ENCODE measurements around the gene GAB3.
"Not testable (repeated sequence)": the region's sequence is repeated elsewhere in the genome, so short reads cannot be mapped to it uniquely, and the experiment has no call there.

The GAB3 gene

DNA sequence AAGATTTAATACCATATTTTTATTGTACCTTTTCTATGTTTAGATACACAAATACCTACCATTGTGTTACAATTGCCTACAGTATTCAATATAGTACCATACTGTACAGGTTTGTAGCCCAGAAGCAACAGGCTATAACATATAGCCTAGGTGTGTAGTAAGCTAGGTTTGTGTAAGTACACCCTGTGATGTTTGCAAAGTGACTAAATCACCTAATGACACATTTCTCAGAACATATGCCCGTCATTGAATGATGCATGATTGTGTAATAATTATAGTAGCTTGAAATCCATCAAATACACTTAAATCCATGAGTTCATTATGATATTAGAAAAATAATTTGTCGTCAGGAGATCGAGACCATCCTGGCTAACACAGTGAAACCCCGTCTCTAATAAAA is 30.8 kb downstream of the GAB3 start:
- no peak for DNase-seq (ENCODE audit: low read depth)

GRCh38 chrX:154719132-154719675 is 31.7 kb downstream of the GAB3 start:
- no peak for DNase-seq (ENCODE audit: low read depth)

- DNase-seq (ENCODE audit: low read depth): no peak
Observed at GRCh38 chrX:154718616-154719015, 32.3 kb downstream of the GAB3 start.

GRCh38 chrX:154717824-154718223 is 33.1 kb downstream of the GAB3 start:
- peak; percentile 53 for DNase-seq (ENCODE audit: low read depth)

DNA sequence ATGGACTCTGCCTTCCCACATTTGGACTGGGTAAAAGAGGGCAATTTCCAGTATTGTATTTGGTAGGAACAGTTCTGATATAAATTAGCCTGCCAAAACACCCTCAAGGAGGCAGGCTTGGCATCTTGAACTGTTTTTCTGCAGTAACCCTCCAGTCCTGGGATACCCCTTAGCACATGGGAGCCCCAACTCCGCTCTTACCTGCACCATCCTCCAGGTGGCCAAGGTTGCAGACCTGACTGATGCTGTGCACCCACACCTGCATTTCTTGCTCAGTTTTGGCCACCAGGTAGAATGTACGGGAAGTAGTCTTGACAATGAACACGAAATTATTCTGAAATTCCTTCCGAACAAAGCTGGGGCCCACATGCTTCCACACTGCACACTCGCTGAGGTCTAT is 35.1 kb downstream of the GAB3 start:
- DNase-seq (ENCODE audit: low read depth): no peak

DNA sequence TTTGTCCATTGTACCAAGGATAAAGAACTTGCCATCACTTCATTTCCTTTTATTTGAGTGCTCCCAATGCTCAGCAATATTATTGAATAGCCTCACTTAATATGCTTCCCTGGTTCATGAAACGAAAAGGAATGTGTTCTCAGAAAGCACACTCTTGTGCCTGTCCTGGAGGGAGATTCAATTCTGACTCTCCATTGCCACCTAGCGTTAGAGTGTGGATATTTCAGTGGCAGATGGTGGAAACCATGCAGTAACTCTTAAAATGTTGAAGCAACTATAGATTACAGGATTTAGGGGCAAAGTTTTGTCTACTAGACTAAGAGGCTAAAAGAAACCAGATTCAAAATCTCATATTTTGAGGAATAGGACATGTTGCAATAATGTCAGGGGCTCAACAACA is 36.0 kb downstream of the GAB3 start:
- DNase-seq (ENCODE audit: low read depth): no peak

- DNase-seq (ENCODE audit: low read depth): no peak
Observed at GRCh38 chrX:154712781-154713740, 37.8 kb downstream of the GAB3 start.

DNA sequence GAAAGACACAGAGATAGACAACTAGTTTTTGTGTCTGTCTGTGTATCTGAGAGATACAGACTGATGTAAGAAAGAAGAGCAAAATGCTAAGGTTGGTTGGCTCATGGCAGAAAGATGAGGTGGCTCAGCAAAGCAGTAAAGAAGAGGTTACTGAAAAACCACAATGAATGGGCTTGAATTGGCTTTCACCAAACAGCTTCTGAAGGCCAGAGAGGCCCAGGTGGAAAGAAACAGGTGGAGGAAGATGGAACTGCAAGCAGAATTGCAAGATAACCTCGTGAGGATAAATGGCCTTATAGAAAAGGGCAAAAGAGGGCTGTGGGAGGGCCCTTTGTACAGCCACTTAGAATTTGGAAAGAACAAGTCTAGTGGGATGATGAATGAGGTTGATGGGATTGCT is 39.6 kb downstream of the GAB3 start:
- DNase-seq (ENCODE audit: low read depth): no peak

DNA sequence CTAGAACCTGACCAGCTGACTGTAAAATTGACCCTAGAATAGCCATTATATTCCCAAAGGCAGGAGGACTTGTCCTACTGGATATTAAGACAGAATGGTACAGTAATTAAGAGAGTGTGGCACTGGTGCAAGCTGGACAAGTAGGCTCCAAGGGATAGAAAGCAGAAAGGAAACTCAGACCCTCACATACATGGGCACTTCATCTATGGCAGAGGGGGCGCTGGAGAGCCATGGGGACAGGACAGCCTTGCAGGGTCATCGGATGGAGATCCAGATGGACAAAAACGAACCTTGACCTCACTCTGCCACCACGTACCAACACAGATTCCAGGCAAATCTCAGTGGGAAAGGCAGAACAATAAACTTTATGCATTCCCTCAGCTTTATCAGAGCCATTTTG is 40.6 kb downstream of the GAB3 start:
- no peak for DNase-seq (ENCODE audit: low read depth)

DNA sequence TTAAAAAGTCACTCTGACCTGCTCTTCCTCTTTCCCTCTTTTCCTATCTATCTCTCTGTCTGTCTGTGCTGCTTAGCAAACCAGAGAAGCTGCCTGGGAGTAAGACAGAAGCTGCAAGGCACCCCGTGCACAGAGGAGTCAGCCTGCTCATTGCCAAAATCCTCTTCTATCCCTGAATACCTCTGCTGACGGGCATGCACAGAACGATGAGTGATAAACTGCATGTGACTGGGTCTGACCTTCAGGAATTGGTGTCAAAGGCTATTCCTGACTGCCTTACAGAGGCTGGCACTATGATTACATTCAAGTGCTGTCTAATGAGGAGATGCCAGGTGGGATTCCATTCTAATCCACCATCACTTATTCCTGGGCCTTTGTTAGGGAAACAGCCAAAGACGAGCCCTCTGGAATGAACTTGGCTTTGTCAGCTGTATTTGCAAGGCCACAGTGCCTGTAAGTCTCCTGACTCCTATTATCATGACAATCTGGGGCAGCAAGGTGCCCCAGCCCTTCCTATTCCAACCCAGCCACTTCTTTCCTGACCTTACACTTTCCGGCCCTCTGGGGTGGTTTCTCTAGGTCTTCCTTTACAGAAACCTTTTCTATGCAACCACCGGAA is 52.1 kb downstream of the GAB3 start:
- DNase-seq (ENCODE audit: low read depth): no peak

GRCh38 chrX:154696676-154697045 is 54.2 kb downstream of the GAB3 start:
- no peak for DNase-seq (ENCODE audit: low read depth)

GRCh38 chrX:154695911-154696675 is 54.8 kb downstream of the GAB3 start:
- DNase-seq (ENCODE audit: low read depth): no peak

GRCh38 chrX:154693394-154693793 is 57.5 kb downstream of the GAB3 start:
- DNase-seq (ENCODE audit: low read depth): no peak

DNA sequence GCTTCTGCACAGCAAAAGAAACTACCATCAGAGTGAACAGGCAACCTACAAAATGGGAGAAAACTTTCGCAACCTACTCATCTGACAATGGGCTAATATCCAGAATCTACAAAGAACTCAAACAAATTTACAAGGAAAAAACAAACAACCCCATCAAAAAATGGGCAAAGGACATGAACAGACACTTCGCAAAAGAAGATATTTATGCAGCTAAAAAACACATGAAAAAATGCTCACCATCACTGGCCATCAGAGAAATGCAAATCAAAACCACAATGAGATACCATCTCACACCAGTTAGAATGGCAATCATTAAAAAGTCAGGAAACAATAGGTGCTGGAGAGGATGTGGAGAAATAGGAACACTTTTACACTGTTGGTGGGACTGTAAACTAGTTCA is 60.4 kb downstream of the GAB3 start:
- DNase-seq (ENCODE audit: low read depth): not testable (repeated sequence)

GRCh38 chrX:154672084-154672483 is 78.8 kb downstream of the GAB3 start:
- not testable (repeated sequence) for DNase-seq (ENCODE audit: low read depth)

DNA sequence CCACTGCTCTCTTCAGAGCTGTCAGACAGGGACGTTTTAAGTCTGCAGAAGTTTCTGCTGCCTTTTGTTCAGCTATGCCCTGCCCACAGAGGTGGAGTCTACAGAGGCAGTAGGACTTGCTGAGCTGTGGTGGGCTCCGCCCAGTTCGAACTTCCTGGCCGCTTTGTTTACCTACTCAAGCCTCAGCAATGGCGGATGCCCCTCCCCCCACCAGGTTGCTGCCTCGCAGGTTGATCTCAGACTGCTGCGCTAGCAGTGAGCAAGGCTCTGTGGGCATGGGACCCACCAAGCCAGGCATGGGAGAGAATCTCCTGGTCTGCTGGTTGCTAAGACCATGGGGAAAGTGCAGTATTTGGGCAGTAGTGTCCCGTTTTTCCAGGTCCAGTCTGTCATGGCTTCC is 80.0 kb downstream of the GAB3 start:
- not testable (repeated sequence) for DNase-seq (ENCODE audit: low read depth)

DNA sequence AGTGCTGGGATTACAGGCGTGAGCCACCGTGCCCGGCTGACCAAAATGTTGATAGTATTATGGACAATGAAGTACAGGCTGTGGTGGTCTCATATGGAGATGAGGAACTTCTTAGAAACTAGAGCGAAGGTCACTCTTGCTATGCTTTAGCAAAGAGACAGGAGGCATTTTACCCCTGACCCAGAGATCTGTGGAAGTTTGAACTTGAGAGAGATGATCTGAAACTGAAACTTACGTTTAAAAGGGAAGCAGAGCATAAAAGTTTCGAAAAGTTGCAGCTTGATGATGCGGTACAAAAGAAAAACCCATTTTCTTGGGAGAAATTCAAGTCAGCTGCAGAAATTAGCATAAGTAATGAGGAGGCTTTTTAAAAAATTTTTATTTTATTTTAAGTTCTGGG is 89.0 kb downstream of the GAB3 start:
- no peak for DNase-seq (ENCODE audit: low read depth)

DNA sequence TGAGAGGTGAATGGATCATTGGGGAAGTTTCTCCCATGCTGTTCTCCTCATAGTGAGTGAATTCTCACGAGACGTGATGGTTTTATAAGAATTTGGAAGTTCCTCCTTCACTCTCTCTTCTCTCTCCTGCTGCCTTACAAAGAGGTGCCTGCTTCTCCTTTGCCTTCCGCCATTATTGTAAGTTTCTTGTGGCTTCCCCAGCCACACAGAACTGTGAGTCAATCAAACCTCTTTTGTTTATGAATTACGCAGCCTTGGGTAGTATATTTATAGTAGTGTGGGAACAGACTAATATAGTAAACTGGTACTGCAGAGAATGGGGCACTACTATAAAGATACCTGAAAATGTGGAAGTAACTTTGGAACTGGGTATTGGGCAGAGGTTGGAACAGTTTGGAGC is 89.7 kb downstream of the GAB3 start:
- no peak for DNase-seq (ENCODE audit: low read depth)

DNA sequence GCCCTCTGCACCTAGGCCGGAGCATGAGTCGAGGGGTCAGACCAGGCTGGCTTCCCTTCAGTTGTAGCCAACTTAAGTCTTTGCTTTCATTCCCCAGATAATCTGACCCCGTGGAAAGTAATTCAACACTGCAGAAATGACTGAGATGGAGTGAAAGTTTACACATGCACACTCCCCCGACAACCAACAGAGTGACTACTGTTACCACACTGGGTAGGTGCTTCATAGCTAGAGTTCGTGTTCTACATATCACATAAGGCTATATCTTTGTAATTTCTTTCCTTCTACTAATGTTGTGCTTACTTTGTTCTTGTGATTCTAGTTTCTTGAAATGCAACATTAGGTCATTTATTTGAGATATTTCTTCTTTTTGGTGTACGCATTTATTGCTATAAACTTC is 90.3 kb downstream of the GAB3 start:
- DNase-seq (ENCODE audit: low read depth): no peak

- DNase-seq (ENCODE audit: low read depth): no peak
Observed at GRCh38 chrX:154658957-154659356, 91.9 kb downstream of the GAB3 start.

DNA sequence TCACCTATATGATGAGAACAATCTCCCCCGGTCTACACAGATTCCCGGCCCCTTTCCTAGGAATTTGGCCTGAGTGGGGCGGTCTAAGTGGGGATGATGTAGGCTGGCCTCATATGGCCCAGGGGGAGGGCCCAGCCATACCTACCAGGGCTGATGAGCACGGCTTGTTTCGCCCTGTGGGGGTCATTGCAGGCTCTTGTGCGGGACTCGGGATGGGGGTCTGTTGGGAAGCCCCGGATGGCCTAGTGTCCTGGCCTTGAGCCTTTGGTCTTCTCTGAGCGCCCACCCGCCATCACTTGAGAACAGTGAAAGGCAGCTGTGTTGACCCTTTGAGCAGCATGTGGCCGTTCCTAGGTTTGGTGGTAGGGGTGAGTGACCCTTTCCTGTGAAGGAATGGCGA is 92.7 kb downstream of the GAB3 start:
- no peak for DNase-seq (ENCODE audit: low read depth)

- no peak for DNase-seq (ENCODE audit: low read depth)
Observed at GRCh38 chrX:154657226-154657805, 93.6 kb downstream of the GAB3 start.
